ENCODE data around the gene PITX3. TPM values are rescaled to one million over a fixed set of nuclear protein-coding genes. Genes with fewer than 3 reads are reported as not detected.
"Not testable (repeated sequence)": the region's sequence is repeated elsewhere in the genome, so short reads cannot be mapped to it uniquely, and the experiment has no call there.

PITX3 gene
- total RNA-seq, 2 donors from 2014 or later: not detected

- Mint-ChIP-seq H3K36me3 (no peaks in the 10 kb centered on the region), H3K4me1 (ENCODE audit: low read depth in 2 of 2) (peaks cover 32 to 33% of the 10 kb centered on the region in 2 donors), H3K27me3 (peaks cover 38 to 42% of the 10 kb centered on the region in 2 donors), H3K27ac (no peak overlapping the region), H3K9me3 (no peaks in the 10 kb centered on the region), H3K4me3 (peak overlapping the region; percentile 84)
- ATAC-seq (peak; percentile 3 to 31), DNase-seq (ENCODE audit: low spot score) (no peak)
Measured at GRCh38 chr10:102230264-102230860, 10.9 kb downstream of the PITX3 start.

DNA sequence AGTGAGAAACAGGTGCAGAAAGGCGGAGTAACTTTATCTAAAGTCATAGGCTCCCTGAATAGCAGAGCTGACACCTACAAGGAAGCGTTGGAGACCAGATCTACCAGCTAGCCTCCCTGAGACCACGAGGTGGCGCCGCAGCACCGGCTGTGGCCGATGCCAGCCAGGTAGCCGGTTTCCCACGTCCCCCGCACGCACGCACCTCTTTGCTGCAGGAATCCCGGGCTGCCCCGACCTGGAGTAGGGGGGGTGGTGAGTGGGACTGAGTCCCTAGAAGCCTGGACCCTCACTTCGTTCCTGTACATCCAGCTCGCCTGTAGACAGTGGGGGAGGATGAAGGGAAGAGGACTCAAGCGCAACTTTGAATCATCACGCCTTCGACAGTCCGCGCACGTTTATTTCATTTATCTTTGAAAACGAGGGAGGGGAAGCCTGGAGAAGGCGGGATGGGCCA, 11.5 kb downstream of the PITX3 start:
- Mint-ChIP-seq H3K4me3 (peak overlapping the region; percentile 84), H3K36me3 (no peaks in the 10 kb centered on the region), H3K27ac (no peak overlapping the region), H3K9me3 (no peaks in the 10 kb centered on the region), H3K4me1 (ENCODE audit: low read depth in 2 of 2) (peaks cover 32 to 33% of the 10 kb centered on the region in 2 donors), H3K27me3 (peaks cover 36 to 40% of the 10 kb centered on the region in 2 donors)
- ATAC-seq: peak; percentile 59 to 70
- peak; percentile 81 for DNase-seq (ENCODE audit: low spot score)

DNA sequence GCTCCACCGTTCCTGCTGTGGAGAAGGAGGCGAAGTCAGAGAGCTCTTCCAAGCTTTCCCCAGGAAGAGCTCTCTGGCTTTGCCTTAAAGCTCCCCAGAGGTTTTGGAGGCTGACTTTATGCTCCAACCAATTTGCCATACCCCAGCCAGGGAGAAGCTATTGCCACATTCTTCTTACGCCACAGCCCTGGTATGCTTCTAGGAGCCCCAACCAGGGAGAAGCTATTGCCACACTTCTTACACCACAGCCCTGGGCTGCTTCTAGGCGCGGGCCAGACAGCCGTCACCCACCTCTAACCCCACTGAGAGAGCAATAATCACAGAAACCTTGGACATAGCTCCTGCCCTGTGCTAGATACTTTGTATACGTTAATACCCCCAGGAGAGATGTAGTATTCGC, 14.3 kb downstream of the PITX3 start:
- no peak for ATAC-seq
- Mint-ChIP-seq H3K4me3 (no peak overlapping the region), H3K27ac (no peak overlapping the region), H3K4me1 (ENCODE audit: low read depth in 2 of 2) (peaks cover 32 to 33% of the 10 kb centered on the region in 2 donors), H3K36me3 (no peaks in the 10 kb centered on the region), H3K9me3 (no peaks in the 10 kb centered on the region), H3K27me3 (peaks cover 27 to 37% of the 10 kb centered on the region in 2 donors)
- no peak for DNase-seq (ENCODE audit: low spot score)

DNA sequence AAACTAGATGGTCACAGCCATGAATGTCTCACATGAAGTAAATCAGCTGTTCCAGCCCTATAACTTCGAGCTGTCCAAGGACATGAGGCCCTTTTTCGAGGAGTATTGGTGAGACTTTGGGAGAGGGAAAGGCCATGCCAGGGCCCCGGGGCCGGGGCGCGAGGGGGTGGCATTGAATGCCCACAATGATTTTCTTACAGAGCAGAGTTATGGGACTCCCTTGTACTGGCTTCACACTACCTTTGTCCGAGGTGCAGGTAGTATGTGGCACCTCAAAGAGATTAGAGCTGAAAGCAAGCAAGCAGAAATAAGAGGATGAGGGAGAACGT, 14.8 kb downstream of the PITX3 start:
- H3K27ac Mint-ChIP-seq: no peak overlapping the region
- no peaks in the 10 kb centered on the region for H3K36me3 Mint-ChIP-seq
- H3K9me3 Mint-ChIP-seq: no peaks in the 10 kb centered on the region
- H3K4me3 Mint-ChIP-seq: peak overlapping the region; percentile 63
- DNase-seq (ENCODE audit: low spot score) (no peak), ATAC-seq (no peak)
- peaks cover 32 to 33% of the 10 kb centered on the region in 2 donors for H3K4me1 Mint-ChIP-seq (ENCODE audit: low read depth in 2 of 2)
- H3K27me3 Mint-ChIP-seq: peaks cover 25 to 37% of the 10 kb centered on the region in 2 donors

DNA sequence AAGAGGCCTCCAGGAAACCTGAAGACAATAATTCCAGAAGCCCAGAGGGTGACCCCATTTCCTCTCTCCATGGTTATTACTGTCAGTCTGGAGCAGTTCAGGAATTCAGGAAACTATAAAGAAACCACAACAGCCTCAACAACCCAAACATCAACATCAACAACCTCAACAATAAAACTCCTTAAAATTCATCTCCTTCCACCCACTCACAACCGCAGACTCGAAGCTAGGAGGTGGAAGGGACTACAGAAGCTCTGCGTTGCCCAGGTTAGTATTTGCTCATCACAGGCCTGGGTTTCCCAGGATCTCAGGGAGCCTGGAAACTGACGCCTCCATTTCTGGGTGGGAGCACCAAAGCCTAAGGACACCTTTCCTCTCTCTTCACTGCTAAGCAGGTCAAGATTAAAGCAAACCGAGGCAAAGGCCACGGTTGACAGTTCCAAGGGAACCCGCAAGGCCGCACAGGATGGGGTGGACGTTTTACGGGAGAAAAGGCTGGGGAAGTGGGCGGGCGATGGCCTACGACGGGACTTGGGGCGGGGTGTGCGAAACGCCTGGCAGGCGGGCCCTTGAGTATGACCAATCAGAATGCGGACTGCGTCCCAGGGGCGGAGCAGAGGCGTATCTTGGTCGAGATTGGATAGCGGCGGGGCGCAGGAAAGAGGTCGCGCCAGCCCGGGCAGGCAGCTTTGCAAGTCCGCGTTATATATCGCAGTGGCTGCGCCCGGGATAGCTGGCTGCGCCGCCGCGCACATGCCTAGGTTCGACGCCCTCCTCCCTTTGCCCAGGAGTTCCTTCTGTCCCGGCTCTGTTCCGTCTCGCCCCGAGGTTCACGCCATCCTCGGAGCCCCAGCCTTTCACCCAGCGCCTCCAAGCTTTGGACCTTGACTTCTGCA, 15.4 kb downstream of the PITX3 start, which contains the start of gene ELOVL3:
Gene ELOVL3, plus strand, starts transcription at position 654 of the 896 bp plus-strand sequence. CDS start 250 bp downstream, outside the sequence.
- Mint-ChIP-seq H3K4me3 (peak within 1 kb of the TSS; percentile 63), H3K36me3 (no peaks in the 10 kb centered on the region), H3K27me3 (peaks cover 28 to 43% of the 10 kb centered on the region in 2 donors), H3K4me1 (ENCODE audit: low read depth in 2 of 2) (peaks cover 31 to 32% of the 10 kb centered on the region in 2 donors), H3K9me3 (no peaks in the 10 kb centered on the region), H3K27ac (no peak within 1 kb of the TSS)
- peak; percentile 90 for DNase-seq (ENCODE audit: low spot score)
- ATAC-seq: peak; percentile 97

GRCh38 chr10:102222797-102223196, 18.5 kb downstream of the PITX3 start:
- H3K4me1 Mint-ChIP-seq (ENCODE audit: low read depth in 2 of 2): peaks cover 19 to 21% of the 10 kb centered on the region in 2 donors
- no peaks in the 10 kb centered on the region for H3K9me3 Mint-ChIP-seq
- H3K4me3 Mint-ChIP-seq: no peak overlapping the region
- DNase-seq (ENCODE audit: low spot score) (no peak), ATAC-seq (no peak)
- H3K27ac Mint-ChIP-seq: no peak overlapping the region
- H3K36me3 Mint-ChIP-seq: no peaks in the 10 kb centered on the region
- peaks cover 16 to 30% of the 10 kb centered on the region in 2 donors for H3K27me3 Mint-ChIP-seq

DNA sequence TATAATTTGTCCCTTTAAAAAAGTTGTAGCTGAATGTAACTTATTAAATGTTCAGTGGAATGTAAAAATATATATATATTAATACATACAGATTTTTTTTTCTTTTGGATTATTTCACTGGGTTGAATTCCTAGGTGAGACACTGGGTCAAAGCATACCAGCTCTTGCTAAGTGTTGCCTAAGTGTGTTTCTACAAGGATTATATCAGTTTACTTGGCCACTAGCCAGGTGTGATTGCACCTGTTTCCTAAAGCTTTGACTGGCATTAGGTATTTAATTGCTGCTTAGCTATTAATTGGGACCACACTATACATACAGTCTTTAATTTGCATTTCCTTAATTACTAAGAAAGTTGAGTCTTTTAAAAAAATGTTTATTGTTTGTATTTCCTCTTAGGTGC, 20.7 kb downstream of the PITX3 start:
- ATAC-seq (no peak), DNase-seq (ENCODE audit: low spot score) (no peak)
- H3K4me3 Mint-ChIP-seq: no peak overlapping the region
- H3K9me3 Mint-ChIP-seq: no peaks in the 10 kb centered on the region
- H3K27ac Mint-ChIP-seq: no peak overlapping the region
- H3K27me3 Mint-ChIP-seq: peaks cover 14 to 20% of the 10 kb centered on the region in 2 donors
- H3K36me3 Mint-ChIP-seq: no peaks in the 10 kb centered on the region
- peaks cover 1 to 2% of the 10 kb centered on the region in 2 donors for H3K4me1 Mint-ChIP-seq (ENCODE audit: low read depth in 2 of 2)

GRCh38 chr10:102219370-102219769, 21.9 kb downstream of the PITX3 start:
- no peak for DNase-seq (ENCODE audit: low spot score)
- Mint-ChIP-seq H3K36me3 (no peaks in the 10 kb centered on the region), H3K9me3 (no peaks in the 10 kb centered on the region), H3K4me3 (no peak overlapping the region), H3K4me1 (ENCODE audit: low read depth in 2 of 2) (no peaks in the 10 kb centered on the region), H3K27ac (no peak overlapping the region), H3K27me3 (peaks cover 15 to 19% of the 10 kb centered on the region in 2 donors)
- ATAC-seq: no peak

- not testable (repeated sequence) for H3K4me3 Mint-ChIP-seq; H3K36me3 Mint-ChIP-seq; H3K9me3 Mint-ChIP-seq; H3K4me1 Mint-ChIP-seq (ENCODE audit: low read depth in 2 of 2); DNase-seq (ENCODE audit: low spot score); H3K27me3 Mint-ChIP-seq; ATAC-seq; H3K27ac Mint-ChIP-seq
Measured at GRCh38 chr10:102213599-102213998, 27.7 kb downstream of the PITX3 start.

DNA sequence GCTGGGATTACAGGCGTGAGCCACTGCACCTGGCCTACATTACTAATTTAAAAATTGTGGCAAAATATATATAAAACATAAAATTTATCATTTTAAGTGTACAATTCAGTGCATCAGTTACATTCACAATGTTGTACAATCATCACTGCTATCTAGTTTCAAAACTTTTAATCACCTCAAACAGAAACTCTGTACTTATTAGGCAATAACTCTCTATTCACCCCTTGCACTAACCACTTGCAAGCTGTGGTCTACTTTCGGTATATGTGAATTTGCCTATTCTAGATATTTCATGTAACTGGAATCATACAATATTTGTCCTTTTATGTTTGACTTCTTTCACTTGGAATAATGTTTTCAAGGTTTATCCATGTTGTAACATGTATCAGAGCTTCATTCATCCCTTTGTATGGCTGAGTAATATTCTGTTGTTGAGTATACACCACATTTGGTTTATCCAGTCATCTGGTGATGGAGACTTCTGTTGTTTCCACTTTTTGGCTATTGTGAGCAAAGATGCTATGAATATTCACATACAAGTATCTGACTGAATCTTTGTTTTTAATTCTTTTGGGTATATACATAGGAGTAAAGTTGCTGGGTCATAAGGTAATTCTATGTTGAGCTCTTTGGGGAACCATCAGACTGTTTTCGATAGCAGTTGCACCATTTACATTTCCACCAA, 29.6 kb downstream of the PITX3 start:
- H3K36me3 Mint-ChIP-seq: no peaks in the 10 kb centered on the region
- no peak overlapping the region for H3K4me3 Mint-ChIP-seq
- H3K27ac Mint-ChIP-seq: no peak overlapping the region
- no peaks in the 10 kb centered on the region for H3K9me3 Mint-ChIP-seq
- H3K27me3 Mint-ChIP-seq: peaks cover 0 to 8% of the 10 kb centered on the region in 2 donors
- no peak for DNase-seq (ENCODE audit: low spot score)
- peaks cover 0 to 3% of the 10 kb centered on the region in 2 donors for H3K4me1 Mint-ChIP-seq (ENCODE audit: low read depth in 2 of 2)
- ATAC-seq: peak; percentile 71 to 72

DNA sequence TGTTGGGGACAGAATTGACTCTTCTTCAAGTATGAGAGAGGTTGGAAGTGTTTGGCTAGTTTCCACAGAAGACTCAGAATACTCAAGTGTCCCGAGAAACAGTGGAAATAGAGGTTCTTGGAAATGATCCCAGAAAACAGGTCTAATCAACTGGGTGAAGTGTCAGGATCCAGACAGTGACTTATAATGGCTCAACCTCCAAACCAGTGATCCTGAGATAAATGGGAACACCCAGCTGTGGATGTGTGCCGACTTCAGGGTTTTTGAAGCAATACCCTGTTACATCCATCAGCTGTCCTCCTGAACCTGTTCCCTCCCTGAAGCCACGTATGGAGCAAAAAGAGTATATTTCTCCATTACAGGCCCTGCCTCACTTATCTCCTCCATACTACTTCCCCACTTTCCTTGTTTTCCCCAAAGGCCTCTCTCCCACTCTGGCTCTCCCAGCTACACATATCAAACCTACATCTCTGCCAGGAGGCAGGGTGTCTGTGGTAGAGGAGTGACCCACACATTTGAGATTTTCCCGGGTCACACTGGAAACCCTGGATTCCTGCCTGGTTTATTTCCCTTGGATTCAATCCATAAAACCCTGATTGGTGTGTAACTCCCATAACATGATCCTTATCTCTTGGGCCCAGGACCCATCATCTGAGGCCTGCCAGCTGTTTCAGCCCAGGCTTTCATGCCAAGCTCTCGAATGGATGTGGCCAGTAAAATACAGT, 32.8 kb downstream of the PITX3 start:
- ATAC-seq (no peak), DNase-seq (ENCODE audit: low spot score) (no peak)
- Mint-ChIP-seq H3K4me3 (no peak overlapping the region), H3K4me1 (ENCODE audit: low read depth in 2 of 2) (peaks cover 0 to 3% of the 10 kb centered on the region in 2 donors), H3K9me3 (no peaks in the 10 kb centered on the region), H3K27ac (no peak overlapping the region), H3K36me3 (no peaks in the 10 kb centered on the region), H3K27me3 (peaks cover 0 to 2% of the 10 kb centered on the region in 2 donors)

DNA sequence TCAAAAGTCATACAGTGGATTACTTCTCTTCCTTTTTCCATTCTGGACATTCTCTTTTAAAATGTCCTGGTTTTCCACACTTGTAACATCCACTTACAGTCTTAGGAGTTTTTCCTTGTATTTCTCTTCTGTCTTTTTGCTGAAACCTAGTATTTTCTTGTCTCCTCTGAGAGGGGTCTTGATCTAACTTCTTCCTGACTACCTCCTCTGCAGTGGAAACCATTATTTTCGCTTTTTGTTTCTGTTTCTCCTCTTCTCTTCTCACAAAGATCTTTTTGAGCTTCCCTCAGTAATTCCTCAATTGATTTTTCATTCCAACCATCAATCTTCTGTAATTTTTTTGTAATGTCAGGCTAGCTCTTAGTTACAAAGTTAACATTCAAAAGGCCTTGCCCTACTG, 38.9 kb downstream of the PITX3 start:
- H3K27ac Mint-ChIP-seq: peak overlapping the region in 1 of 2 donors; percentile 6
- H3K9me3 Mint-ChIP-seq: no peaks in the 10 kb centered on the region
- peaks cover 4 to 6% of the 10 kb centered on the region in 2 donors for H3K4me1 Mint-ChIP-seq (ENCODE audit: low read depth in 2 of 2)
- H3K27me3 Mint-ChIP-seq: peaks cover 9 to 14% of the 10 kb centered on the region in 2 donors
- ATAC-seq: no peak
- no peak overlapping the region for H3K4me3 Mint-ChIP-seq
- no peaks in the 10 kb centered on the region for H3K36me3 Mint-ChIP-seq
- no peak for DNase-seq (ENCODE audit: low spot score)
